Body of pancreas (tissue), 4 donors: ENCODE data around the gene CCDC93. TPM values are rescaled to one million over a fixed set of nuclear protein-coding genes. Genes with fewer than 3 reads are reported as not detected.

Experiments
- ATAC-seq: fragments of 150-250 bp; one replicate; pipeline ENCODE4 v1.9.1; 2016
- DNase-seq, 4 donors: peaks; one replicate each; pipeline ENCODE4 v3.0.0-alpha.2; 2019
- H3K27ac ChIP-seq, 4 donors: fragments of 200-600 bp; sonication (generic); 1 replicate in 3 of 4; 2 replicates in 1 of 4; pipeline versions ENCODE4 v1.5.1 to v1.6.1; 2016 to 2019; ENCODE audit warnings: mild to moderate bottlenecking in 1 of 4, mixed read lengths in 1 of 4, moderate library complexity in 1 of 4
- H3K27me3 ChIP-seq, 2 donors: fragments of 200-600 bp; sonication (generic); one replicate each; pipeline ENCODE4 v1.6.0; 2016; ENCODE audit warnings: mild to moderate bottlenecking in 1 of 2
- H3K36me3 ChIP-seq, 2 donors: fragments of 200-600 bp; sonication (generic); replicated peaks in 1 of 2; 2 replicates each; pipeline ENCODE4 v1.5.1; 2016; ENCODE audit warnings: low read depth in 2 of 2; ENCODE audit not compliant: insufficient read depth in 1 of 2
- H3K4me1 ChIP-seq: fragments of 200-600 bp; sonication (generic); one replicate; pipeline ENCODE4 v1.6.0; 2016
- H3K4me3 ChIP-seq, 2 donors: fragments of 200-600 bp; sonication (generic); 1 replicate in 1 of 2; 2 replicates in 1 of 2; pipeline ENCODE4 v1.5.1; 2016 to 2019
- H3K9me3 ChIP-seq, 3 donors: fragments of 200-600 bp; sonication (generic); 1 replicate in 2 of 3; 2 replicates in 1 of 3; pipeline ENCODE4 v1.5.1; 2016
- CTCF ChIP-seq, 7 experiments: fragments of 450-650 bp in 4 of 7; fragments of 200-600 bp in 3 of 7; sonication (generic) in 3 of 7; IDR thresholded peaks; one replicate each; pipeline ENCODE4 v1.5.1; 2016 to 2019; ENCODE audit warnings: antibody characterized with exemption in 7 of 7
- POLR2A ChIP-seq, 3 donors: fragments of 450-650 bp; IDR thresholded peaks; one replicate each; pipeline ENCODE4 v1.6.1; 2016; ENCODE audit warnings: antibody characterized with exemption in 3 of 3, mild to moderate bottlenecking in 2 of 3
- WGBS, 2 donors: methylation state at CpG; one replicate each; pipeline ENCODE4 v1.1.5; 2017; 5-methylcytosine and 5-hydroxymethylcytosine counted together
- intact Hi-C: fragments of 100-400 bp; cut with DNase I; formaldehyde crosslinking; loops from one replicate; pipeline ENCODE4 v1.15.1; 2023
- total RNA-seq, 2 donors: library from RNA; depleted of rRNA; stranded (reverse); fragments of >200 nt; gene quantifications; one replicate each; pipeline ENCODE4 v1.1.0, GENCODE V29; 2016

The CCDC93 gene
- total RNA-seq, 2 donors from 2014 or later = 27.0 to 36.6 TPM

DNA sequence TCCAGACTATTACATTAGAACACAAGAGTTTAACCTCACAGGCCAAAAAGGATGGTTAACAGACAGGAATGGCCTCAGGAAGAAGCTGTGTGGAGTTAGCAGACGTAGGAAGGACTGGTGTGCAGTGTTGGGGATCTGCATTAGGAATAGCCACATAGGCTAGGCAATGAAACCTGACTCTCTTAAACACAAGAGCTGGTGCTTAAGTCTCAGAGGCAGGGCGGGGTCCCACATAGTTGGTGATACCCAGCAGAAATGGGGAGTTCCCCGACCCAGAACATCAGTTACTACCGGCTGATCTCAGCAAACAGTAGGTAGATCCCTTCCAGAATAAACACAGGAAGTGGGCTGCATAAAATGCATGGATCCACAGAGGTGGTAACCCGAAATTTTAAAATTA is 64.1 kb downstream of the CCDC93 start:
- Histone ChIP-seq H3K9me3 (no peaks in the 10 kb centered on the region), H3K4me1 (no peaks in the 10 kb centered on the region), H3K4me3 (no peak overlapping the region), H3K36me3 (peaks cover 22 to 33% of the 10 kb centered on the region in 2 donors), H3K27ac (no peak overlapping the region), H3K27me3 (no peaks in the 10 kb centered on the region)
- DNase-seq (no peak), ATAC-seq (no peak)
- 70 to 80% methylated on average over 5 of the region's 5 CpGs for WGBS, 2 donors
- intact Hi-C loops = no loop called here
- no peak for TF ChIP-seq CTCF (IDR thresholded peaks at IDR 0.05)
- TF ChIP-seq POLR2A (IDR thresholded peaks at IDR 0.05) = no peak

GRCh38 chr2:117948615-117949014 is 65.3 kb downstream of the CCDC93 start:
- intact Hi-C loops = no loop called here
- Histone ChIP-seq H3K9me3 (no peaks in the 10 kb centered on the region), H3K4me1 (no peaks in the 10 kb centered on the region), H3K27ac (no peak overlapping the region), H3K36me3 (peaks cover 26 to 37% of the 10 kb centered on the region in 2 donors), H3K27me3 (no peaks in the 10 kb centered on the region), H3K4me3 (no peak overlapping the region)
- no peak for ATAC-seq
- TF ChIP-seq CTCF (IDR thresholded peaks at IDR 0.05) (no peak), POLR2A (IDR thresholded peaks at IDR 0.05) (no peak)
- no peak for DNase-seq
- 75 to 95% methylated on average over 1 of the region's 1 CpG for WGBS, 2 donors

DNA sequence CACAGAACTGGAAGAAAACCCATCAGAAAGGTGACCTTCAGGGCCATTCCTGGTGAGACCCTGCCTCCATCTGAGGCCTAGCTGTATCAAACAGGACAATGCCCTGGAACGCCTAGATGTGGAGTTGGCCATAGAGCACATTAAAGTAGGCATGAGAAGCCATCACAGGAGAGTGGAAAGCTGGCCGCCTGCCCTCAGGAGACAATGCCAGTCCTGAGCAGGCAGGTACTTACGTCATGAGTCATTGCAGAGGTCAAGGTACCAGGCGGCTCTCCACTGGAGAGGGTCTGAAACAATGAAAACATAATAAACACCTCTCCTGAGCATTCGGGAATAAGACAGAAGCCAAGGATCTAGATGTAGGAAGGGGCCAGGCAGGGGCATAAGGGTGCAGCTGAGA is 68.6 kb downstream of the CCDC93 start:
- no peak for TF ChIP-seq CTCF (IDR thresholded peaks at IDR 0.05)
- TF ChIP-seq POLR2A (IDR thresholded peaks at IDR 0.05) = no peak
- Histone ChIP-seq H3K27ac (no peak overlapping the region), H3K9me3 (no peaks in the 10 kb centered on the region), H3K4me3 (no peak overlapping the region), H3K36me3 (peaks cover 24 to 43% of the 10 kb centered on the region in 2 donors), H3K4me1 (no peaks in the 10 kb centered on the region), H3K27me3 (no peaks in the 10 kb centered on the region)
- intact Hi-C loops = no loop called here
- DNase-seq = no peak
- ATAC-seq = no peak
- WGBS, 2 donors = 89 to 94% methylated on average over 5 of the region's 5 CpGs

- ATAC-seq (no peak), DNase-seq (no peak)
- Histone ChIP-seq H3K9me3 (no peaks in the 10 kb centered on the region), H3K36me3 (peaks cover 28 to 46% of the 10 kb centered on the region in 2 donors), H3K4me1 (no peaks in the 10 kb centered on the region), H3K27me3 (no peaks in the 10 kb centered on the region), H3K4me3 (no peak overlapping the region), H3K27ac (no peak overlapping the region)
- intact Hi-C loops = no loop called here
- 95 to 100% methylated on average over 2 of the region's 2 CpGs for WGBS, 2 donors
- TF ChIP-seq POLR2A (IDR thresholded peaks at IDR 0.05) (no peak), CTCF (IDR thresholded peaks at IDR 0.05) (no peak)
Measured at GRCh38 chr2:117944816-117945215, 69.1 kb downstream of the CCDC93 start.

DNA sequence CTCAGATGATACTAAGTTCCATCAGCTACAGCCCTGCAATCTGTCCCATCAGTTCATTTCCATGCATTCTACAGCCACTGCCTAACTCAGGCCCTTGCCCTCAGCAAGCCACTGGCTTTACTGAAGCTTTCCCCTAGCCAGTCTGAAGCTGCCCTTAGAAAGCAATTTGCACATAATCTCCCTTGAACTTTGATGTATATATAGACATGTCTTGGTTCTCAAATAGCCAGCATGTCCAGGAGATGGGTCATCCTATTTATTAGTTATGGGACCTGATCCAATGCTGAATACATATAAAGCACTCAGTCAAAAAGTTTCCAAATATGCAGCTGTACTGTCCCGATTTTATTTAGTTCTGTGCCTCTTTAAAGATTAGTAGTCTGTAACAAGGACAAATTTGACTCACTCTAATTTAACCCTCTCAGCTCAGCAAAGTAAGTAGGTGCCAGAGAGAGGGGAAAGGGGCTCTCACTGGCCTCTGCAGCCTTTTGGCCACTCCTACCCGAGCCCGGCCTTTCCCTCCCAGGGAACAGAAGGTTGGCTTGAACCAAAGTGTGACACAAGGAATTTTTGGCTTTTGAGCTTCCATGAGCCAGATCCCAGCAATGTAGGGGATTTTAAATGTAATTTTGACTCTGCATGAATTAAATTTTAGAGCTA is 70.7 kb downstream of the CCDC93 start:
- ATAC-seq = no peak
- TF ChIP-seq CTCF (IDR thresholded peaks at IDR 0.05) (no peak), POLR2A (IDR thresholded peaks at IDR 0.05) (no peak)
- intact Hi-C loops = no loop called here
- H3K36me3 ChIP-seq = peaks cover 39 to 52% of the 10 kb centered on the region in 2 donors
- H3K4me1 ChIP-seq = no peaks in the 10 kb centered on the region
- 57 to 69% methylated on average over 3 of the region's 3 CpGs for WGBS, 2 donors
- DNase-seq = no peak
- H3K9me3 ChIP-seq = no peaks in the 10 kb centered on the region
- no peak overlapping the region for H3K4me3 ChIP-seq
- H3K27ac ChIP-seq = no peak overlapping the region
- H3K27me3 ChIP-seq = no peaks in the 10 kb centered on the region
